ENCODE results near the gene ISYNA1. TPM values are rescaled to one million over a fixed set of nuclear protein-coding genes. Genes with fewer than 3 reads are reported as not detected.
A peak's percentile ranks its signal among the peaks of the same experiment; 100 is the strongest.

The ISYNA1 gene
- total and polyA plus RNA-seq, 2 of the 13 experiments (the other 11 are each of a cell fraction or from before 2014, with no cell fraction given): 29.6 to 48.5 TPM

- peak; percentile 38; the same call in 1 of the 2 replicates for TF ChIP-seq ZNF580 (CRISPR knock-in tag; IDR thresholded peaks at IDR 0.05; ENCODE audit: borderline replicate concordance, low read depth)
- peak; percentile 46; the same call in 1 of the 2 replicates for TF ChIP-seq ARNT2 (CRISPR knock-in tag; IDR thresholded peaks at IDR 0.05; ENCODE audit: low read depth)
- TF ChIP-seq ZBTB14 (CRISPR knock-in tag; IDR thresholded peaks at IDR 0.05): no peak
- TF ChIP-seq TEAD3 (CRISPR knock-in tag; optimal IDR thresholded peaks at IDR 0.05; ENCODE audit: borderline replicate concordance): peak; percentile 25
- no peak for TF ChIP-seq GRHL1 (CRISPR knock-in tag; conservative IDR thresholded peaks at IDR 0.05)
- no peak for TF ChIP-seq CENPX (CRISPR knock-in tag; IDR thresholded peaks at IDR 0.05)
- no peak for TF ChIP-seq GTF2F1 (IDR thresholded peaks at IDR 0.05; ENCODE audit: low read length)
- TF ChIP-seq GZF1 (CRISPR knock-in tag; IDR thresholded peaks at IDR 0.05): no peak
- no peak for TF ChIP-seq ZNF777 (CRISPR knock-in tag; IDR thresholded peaks at IDR 0.05)
- no peak for TF ChIP-seq CHD2 (IDR thresholded peaks at IDR 0.05; ENCODE audit: low read depth, low read length)
- no peak for TF ChIP-seq ZBTB33 (CRISPR knock-in tag; IDR thresholded peaks at IDR 0.05)
- no peak for TF ChIP-seq ZC3H13 (CRISPR knock-in tag; IDR thresholded peaks at IDR 0.05)
- no peak for TF ChIP-seq HMG20A (CRISPR knock-in tag; IDR thresholded peaks at IDR 0.05; ENCODE audit: borderline replicate concordance)
- TF ChIP-seq MIXL1 (CRISPR knock-in tag; IDR thresholded peaks at IDR 0.05): 0 out of 2 replicates have a peak, but pooled peaks have one; percentile 14
- TF ChIP-seq ZNF292 (CRISPR knock-in tag; IDR thresholded peaks at IDR 0.05; ENCODE audit: borderline replicate concordance, low read depth): no peak
- TF ChIP-seq NCOA1 (CRISPR knock-in tag; IDR thresholded peaks at IDR 0.05): no peak
- TF ChIP-seq ZNF879 (CRISPR knock-in tag; IDR thresholded peaks at IDR 0.05): no peak
- peak; percentile 93 for TF ChIP-seq TFAP4 (IDR thresholded peaks at IDR 0.05; ENCODE audit: borderline replicate concordance, low read depth)
- TF ChIP-seq ZNF691 (CRISPR knock-in tag; IDR thresholded peaks at IDR 0.05; ENCODE audit: borderline replicate concordance, low read depth): no peak
- TF ChIP-seq HOXA3 (CRISPR knock-in tag; IDR thresholded peaks at IDR 0.05): peak; percentile 38; the same call in 1 of the 2 replicates
- TF ChIP-seq CBFB (CRISPR knock-in tag; IDR thresholded peaks at IDR 0.05): no peak
- TF ChIP-seq HNRNPLL (IDR thresholded peaks at IDR 0.05; ENCODE audit: low read depth, low read length, poor library complexity, severe bottlenecking): peak; percentile 13
- TF ChIP-seq CCDC6 (CRISPR knock-in tag; IDR thresholded peaks at IDR 0.05): no peak
These were observed 13.3 kb upstream of the ISYNA1 start (continued) for GRCh38 chr19:18450931-18451836.
